GM10248 (cell line): ENCODE results near the gene CLN6.
A peak's percentile ranks its signal among the peaks of the same experiment; 100 is the strongest.
"Not testable (repeated sequence)": the region's sequence is repeated elsewhere in the genome, so short reads cannot be mapped to it uniquely, and the experiment has no call there.

Experiments used
- CTCF ChIA-PET: fragments of 300-600 bp; sonication (Branson Sonifier 250); formaldehyde crosslinking; extraction: SDS; loops from one replicate; lab custom pipeline; 2021; ENCODE audit warnings: antibody characterized with exemption; lab: Yijun Ruan, JAX
- POLR2A ChIA-PET: fragments of 350-650 bp; sonication (Branson Sonifier 250); formaldehyde crosslinking; extraction: SDS; loops from one replicate; lab custom pipeline; 2020; ENCODE audit warnings: antibody characterized with exemption; lab: Yijun Ruan, JAX
- DNase-seq: peaks from one replicate; pipeline ENCODE4 v3.0.0; 2012; ENCODE audit errors: extremely low spot score
- TF ChIP-seq, protein P1 (sequence below): IDR thresholded peaks from 2 replicates; pipeline ENCODE4 v1.5.1; 2012; ENCODE audit warnings: mild to moderate bottlenecking, low read depth; ENCODE audit errors: extremely low read depth, missing control alignments, control extremely low read depth

The CLN6 gene

DNA sequence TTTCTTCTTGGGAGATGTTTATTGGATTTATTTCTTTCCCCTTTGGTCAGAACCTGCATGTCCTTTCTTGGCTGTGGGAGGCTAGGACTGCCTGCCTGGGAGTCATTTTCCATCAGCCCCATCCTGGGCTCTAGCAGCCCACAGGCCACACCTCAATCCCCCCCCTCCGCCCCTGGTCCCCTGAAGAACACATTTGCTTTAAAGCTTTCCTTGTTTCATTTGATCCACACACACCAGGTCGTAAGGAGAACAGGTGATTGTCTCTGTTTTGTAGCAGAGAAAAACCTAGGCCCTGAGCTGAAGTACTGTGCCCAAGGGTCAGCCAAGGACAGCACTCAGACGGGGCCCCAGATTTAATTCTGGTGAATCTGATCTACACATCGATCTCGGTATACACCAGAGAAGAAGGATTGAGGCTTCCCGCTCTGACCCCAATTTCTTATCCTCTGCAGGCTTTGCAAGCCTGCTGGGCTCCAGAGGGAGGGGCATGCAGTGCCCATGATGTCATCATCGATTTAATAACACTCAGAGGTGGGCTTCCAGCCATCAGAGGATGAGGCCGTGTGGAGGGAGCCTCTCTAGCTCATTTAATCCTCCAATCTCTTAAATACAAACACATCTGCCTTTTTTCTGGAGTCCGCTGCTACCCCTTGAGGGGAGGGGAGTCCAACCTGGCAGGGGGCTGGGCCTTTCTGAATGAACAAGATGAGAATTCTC, 1.7 kb upstream of the CLN6 start:
- TF ChIP-seq, protein P1, sequence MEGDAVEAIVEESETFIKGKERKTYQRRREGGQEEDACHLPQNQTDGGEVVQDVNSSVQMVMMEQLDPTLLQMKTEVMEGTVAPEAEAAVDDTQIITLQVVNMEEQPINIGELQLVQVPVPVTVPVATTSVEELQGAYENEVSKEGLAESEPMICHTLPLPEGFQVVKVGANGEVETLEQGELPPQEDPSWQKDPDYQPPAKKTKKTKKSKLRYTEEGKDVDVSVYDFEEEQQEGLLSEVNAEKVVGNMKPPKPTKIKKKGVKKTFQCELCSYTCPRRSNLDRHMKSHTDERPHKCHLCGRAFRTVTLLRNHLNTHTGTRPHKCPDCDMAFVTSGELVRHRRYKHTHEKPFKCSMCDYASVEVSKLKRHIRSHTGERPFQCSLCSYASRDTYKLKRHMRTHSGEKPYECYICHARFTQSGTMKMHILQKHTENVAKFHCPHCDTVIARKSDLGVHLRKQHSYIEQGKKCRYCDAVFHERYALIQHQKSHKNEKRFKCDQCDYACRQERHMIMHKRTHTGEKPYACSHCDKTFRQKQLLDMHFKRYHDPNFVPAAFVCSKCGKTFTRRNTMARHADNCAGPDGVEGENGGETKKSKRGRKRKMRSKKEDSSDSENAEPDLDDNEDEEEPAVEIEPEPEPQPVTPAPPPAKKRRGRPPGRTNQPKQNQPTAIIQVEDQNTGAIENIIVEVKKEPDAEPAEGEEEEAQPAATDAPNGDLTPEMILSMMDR: no peak
- DNase-seq: no peak
- ChIA-PET POLR2A (no interaction called here), CTCF (interaction anchor here (1.2 to 4.6 kb wide), 4 partner anchors 10 to 75 kb away, joined by 3 to 25 read pairs (median 6); no protein-coding TSS in a partner anchor)

DNA sequence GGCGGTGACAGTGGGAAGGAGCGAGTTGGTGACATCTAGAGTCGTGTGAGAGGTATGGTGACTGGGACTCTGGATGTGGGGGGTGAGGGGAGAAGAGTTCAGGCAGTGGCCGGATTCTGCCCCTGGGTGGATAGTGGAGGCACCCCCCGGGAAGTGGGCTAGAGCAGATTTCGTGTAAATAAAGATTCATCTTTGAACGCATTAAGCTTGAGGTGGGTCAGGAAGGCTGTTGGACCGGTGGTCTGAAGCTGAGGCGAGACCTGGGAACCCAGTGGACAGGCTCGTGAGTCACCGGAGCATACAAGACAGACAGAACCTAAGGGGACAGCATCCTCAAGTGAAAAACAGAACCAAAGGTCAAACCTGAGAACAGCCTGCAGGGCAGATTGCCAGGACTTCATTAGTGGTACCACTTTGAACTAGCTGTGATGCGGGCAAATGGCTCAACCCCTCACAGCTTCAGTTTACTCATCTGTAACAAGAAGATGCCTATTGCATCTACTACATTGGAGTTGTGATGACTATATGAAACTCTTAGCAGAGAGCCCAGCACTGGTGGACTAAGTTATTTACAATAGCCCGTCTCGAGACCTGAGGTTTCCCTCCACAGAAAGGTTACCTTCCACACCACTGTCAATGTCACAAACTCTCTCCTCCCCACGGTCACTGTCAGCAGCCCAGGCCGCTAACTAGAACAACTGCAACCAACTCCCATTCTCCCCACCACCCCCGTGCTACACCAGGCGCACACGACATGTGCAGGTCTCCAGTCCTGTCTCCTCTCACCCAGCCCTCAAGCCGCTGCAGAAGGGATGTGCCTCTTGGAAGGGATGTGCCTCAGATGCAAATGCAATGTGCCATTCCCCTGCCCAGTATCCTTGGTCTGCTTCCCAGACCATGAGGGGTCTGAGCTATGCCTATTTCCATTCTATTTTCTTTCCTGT, 901 bp upstream of the CLN6 start:
- TF ChIP-seq, protein P1: no peak
- DNase-seq: no peak
- ChIA-PET POLR2A (no interaction called here), CTCF (interaction anchor here (2.1 to 5.0 kb wide), 3 partner anchors 20 to 76 kb away, joined by 4 to 29 read pairs (median 25); no protein-coding TSS in a partner anchor)

DNA sequence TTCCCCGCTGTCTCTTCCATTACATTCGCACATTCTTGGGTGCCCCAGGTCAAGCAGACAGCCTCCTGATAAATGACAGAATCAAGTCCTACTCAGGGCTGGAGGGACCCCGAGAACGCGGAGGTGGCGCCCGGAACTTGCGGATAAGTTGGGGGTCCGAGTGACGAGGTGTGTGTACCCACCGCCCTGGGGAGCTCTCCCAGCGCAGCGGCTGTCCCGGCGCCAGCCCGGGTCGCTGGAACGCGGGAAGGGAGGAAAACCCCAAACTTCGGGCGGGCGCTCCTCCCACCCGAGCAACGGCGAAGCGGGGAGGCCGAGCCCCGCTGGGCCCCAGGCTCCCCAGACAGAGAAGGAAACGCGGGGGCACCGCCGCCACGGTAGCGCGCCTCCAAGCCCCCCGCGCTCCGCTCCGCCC, 550 bp downstream of the CLN6 start:
- CTCF ChIA-PET: interaction anchor here (1.2 to 5.0 kb wide), 5 partner anchors 10 to 391 kb away, joined by 3 to 29 read pairs (median 5); no protein-coding TSS in a partner anchor

DNA sequence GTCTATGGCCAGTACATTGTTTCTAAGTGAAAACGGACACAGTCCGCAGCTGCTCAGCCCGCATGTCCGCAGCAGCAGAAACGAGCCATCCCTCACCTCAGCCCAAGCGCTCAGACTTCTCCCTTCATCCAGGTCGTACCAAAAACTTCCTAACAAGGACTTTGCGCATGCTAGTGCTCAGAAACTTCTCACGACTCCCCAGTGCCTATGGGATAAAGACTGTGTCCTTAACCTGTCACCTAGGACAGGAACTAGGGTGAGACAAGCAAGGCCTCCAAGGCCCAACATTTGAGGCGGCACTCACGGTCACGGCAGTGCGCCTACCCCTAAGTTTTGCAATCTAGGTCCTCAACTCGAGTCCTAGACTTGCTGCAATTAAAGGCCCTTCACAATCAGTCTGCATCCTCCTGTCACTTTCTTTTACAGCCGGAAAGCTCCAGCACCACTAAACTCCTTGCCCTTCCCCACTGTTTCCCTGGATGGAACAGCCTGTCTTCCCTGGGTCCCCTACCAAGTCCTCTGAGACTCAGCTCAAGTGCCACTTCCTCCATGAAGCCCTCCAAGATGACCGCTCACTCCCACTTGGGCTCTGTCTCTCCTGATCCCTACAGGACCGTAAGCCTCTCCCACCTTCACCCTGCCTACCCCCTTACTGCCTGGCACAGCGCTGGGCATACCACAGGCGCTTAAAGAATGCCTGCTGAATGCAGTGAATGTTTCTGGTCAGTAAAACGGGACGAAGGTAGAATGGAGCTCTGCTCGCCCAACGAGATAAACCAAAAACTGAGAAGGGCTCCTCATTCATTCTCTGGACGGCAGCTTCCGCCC, 1.2 kb downstream of the CLN6 start:
- ChIA-PET CTCF (interaction anchor here (1.2 to 5.0 kb wide), 5 partner anchors 9 to 391 kb away, joined by 3 to 29 read pairs (median 5); no protein-coding TSS in a partner anchor), POLR2A (no interaction called here)
- DNase-seq: no peak
- TF ChIP-seq, protein P1: no peak

More for the DNA sequence above, 550 bp downstream of the CLN6 start:
- TF ChIP-seq, protein P1: no peak
- DNase-seq: peak; percentile 33
- POLR2A ChIA-PET: interaction anchor here (0.6 kb wide), 1 partner anchor 34 kb away, joined by 3 read pairs; no protein-coding TSS in a partner anchor

DNA sequence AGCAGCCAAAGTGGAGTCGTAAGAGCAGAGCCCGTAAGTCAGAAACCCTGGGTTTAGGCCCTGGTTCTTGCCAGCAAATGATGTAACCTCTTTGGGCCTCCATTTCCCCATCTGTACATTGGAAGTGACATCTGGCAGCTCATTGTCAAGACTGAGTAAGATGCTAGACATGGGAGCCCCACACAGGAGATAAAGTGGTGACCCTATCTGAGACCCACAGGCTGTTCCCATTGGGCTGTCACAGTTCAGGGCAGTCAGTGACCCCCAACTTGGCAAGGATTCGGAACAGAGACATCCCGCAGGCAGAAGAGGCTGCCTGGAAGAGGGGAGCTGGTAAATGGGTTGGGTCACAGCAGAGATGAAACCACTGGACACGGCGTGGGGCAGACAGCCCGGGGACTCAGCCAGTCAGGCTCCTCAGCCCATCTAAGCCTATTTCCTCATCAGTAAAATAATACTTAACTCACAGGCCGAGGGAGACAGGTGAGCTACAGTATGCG, 1.8 kb downstream of the CLN6 start:
- ChIA-PET POLR2A (no interaction called here), CTCF (interaction anchor here (1.2 to 5.0 kb wide), 3 partner anchors 8 to 17 kb away, joined by 3 to 29 read pairs (median 5); no protein-coding TSS in a partner anchor)
- DNase-seq: no peak
- TF ChIP-seq, protein P1: no peak

DNA sequence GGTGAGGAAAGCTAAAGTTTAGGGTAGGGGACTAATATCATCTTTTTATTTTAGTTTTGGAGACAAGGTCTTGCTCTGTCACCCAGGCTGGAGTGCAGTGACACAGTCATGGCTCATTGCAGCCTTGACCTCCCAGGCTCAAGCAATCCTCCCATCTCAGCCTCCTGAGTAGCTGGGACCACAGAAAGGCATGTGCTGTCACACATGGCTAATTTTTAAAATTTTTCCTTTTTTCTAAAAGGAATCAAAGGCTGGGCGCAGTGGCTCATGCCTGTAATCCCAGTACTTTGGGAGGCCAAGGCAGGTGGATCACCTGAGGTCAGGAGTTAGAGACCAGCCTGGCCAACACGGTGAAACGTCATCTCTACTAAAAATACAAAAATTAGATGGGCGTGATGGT, 4.1 kb downstream of the CLN6 start:
- DNase-seq, POLR2A ChIA-PET: not testable (repeated sequence)
- CTCF ChIA-PET: interaction anchor here (2.0 kb wide), 1 partner anchor 15 kb away, joined by 11 read pairs; no protein-coding TSS in a partner anchor
